Activated CD8-positive, alpha-beta T cell treated with anti-CD3 and anti-CD28 coated beads for 36 hours (primary cell): ENCODE data around the gene NAGS. TPM values are rescaled to one million over a fixed set of nuclear protein-coding genes. Genes with fewer than 3 reads are reported as not detected.

Experiments
- ATAC-seq: fragments of 200-7000 bp; cut with Tn5 transposase; one replicate; pipeline ENCODE4 v1.10.0; 2021; ENCODE audit warnings: mild to moderate bottlenecking, moderate library complexity
- CTCF ChIA-PET: fragments of 350-600 bp; sonication (Branson Sonifier 250); formaldehyde crosslinking; loops from one replicate; lab custom pipeline; 2021; ENCODE audit warnings: antibody characterized with exemption; lab: Charles Lee
- POLR2A ChIA-PET: fragments of 350-600 bp; sonication (Branson Sonifier 250); formaldehyde crosslinking; loops from one replicate; lab custom pipeline; 2021; ENCODE audit warnings: antibody characterized with exemption; lab: Charles Lee
- DNase-seq: peaks from one replicate; pipeline ENCODE4 v3.0.0-alpha.2; 2020
- H3K27ac Mint-ChIP-seq: one replicate; pipeline ENCODE4 v1.8.0; 2021; ENCODE audit warnings: mild to moderate bottlenecking, mixed read lengths
- H3K27me3 Mint-ChIP-seq: one replicate; pipeline ENCODE4 v1.8.0; 2021; ENCODE audit warnings: mixed read lengths
- H3K36me3 Mint-ChIP-seq: one replicate; pipeline ENCODE4 v1.8.0; 2021; ENCODE audit warnings: low read depth, mixed read lengths
- H3K4me1 Mint-ChIP-seq: one replicate; pipeline ENCODE4 v1.8.0; 2021; ENCODE audit warnings: low read depth, mixed read lengths
- H3K4me3 Mint-ChIP-seq: one replicate; pipeline ENCODE4 v1.8.0; 2021; ENCODE audit warnings: mild to moderate bottlenecking, moderate library complexity, mixed read lengths
- H3K9me3 Mint-ChIP-seq: one replicate; pipeline ENCODE4 v1.8.0; 2021; ENCODE audit warnings: mixed read lengths
- intact Hi-C: fragments of 100-400 bp; cut with micrococcal nuclease; formaldehyde crosslinking; loops from one replicate; pipeline ENCODE4 v1.10.0; 2022
- total RNA-seq, 2 experiments: library from RNA; stranded (reverse); gene quantifications; one replicate each; pipeline ENCODE4 v1.2.3, GENCODE V29; 2021
- TF ChIP-seq, protein P1 (sequence below): fragments of 200-600 bp; IDR thresholded peaks from one replicate; pipeline ENCODE4 v1.8.0; 2022; ENCODE audit warnings: antibody characterized with exemption, mild to moderate bottlenecking

NAGS gene
- total RNA-seq, 2 experiments from 2014 or later: 1.7 to 2.4 TPM

DNA sequence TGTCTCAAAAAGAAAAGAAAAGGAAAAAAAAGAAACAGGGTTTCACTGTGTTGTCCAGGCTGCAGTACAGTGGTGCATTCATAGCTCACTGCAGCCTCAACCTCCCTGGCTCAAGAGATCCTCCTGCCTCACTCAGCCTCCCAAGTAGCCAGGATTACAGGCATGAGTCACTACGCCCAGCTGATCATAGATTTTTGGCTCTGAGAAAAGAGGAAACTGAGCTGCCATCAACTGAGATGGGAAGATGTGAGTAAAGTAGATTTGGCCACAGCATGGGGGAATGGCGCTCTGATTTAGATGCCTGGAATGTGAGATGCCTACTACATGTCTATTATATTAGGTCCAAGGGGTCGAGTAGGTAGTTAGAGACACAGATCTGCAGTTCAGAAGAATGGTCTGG lies 5.9 kb upstream of the NAGS start:
- ChIA-PET CTCF (interaction anchor here (0.8 to 6.2 kb wide), 6 partner anchors 8 to 119 kb away, joined by 3 to 62 read pairs (median 5); partner anchors contain the start of gene PPY), POLR2A (no interaction called here)
- Mint-ChIP-seq H3K4me3 (no peak overlapping the region), H3K27ac (no peak overlapping the region), H3K27me3 (peaks cover 9% of the 10 kb centered on the region), H3K4me1 (no peaks in the 10 kb centered on the region), H3K9me3 (no peaks in the 10 kb centered on the region), H3K36me3 (no peaks in the 10 kb centered on the region)
- TF ChIP-seq, protein P1, sequence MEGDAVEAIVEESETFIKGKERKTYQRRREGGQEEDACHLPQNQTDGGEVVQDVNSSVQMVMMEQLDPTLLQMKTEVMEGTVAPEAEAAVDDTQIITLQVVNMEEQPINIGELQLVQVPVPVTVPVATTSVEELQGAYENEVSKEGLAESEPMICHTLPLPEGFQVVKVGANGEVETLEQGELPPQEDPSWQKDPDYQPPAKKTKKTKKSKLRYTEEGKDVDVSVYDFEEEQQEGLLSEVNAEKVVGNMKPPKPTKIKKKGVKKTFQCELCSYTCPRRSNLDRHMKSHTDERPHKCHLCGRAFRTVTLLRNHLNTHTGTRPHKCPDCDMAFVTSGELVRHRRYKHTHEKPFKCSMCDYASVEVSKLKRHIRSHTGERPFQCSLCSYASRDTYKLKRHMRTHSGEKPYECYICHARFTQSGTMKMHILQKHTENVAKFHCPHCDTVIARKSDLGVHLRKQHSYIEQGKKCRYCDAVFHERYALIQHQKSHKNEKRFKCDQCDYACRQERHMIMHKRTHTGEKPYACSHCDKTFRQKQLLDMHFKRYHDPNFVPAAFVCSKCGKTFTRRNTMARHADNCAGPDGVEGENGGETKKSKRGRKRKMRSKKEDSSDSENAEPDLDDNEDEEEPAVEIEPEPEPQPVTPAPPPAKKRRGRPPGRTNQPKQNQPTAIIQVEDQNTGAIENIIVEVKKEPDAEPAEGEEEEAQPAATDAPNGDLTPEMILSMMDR: no peak
- intact Hi-C loops: no loop called here
- no peak for ATAC-seq
- DNase-seq: no peak

DNA sequence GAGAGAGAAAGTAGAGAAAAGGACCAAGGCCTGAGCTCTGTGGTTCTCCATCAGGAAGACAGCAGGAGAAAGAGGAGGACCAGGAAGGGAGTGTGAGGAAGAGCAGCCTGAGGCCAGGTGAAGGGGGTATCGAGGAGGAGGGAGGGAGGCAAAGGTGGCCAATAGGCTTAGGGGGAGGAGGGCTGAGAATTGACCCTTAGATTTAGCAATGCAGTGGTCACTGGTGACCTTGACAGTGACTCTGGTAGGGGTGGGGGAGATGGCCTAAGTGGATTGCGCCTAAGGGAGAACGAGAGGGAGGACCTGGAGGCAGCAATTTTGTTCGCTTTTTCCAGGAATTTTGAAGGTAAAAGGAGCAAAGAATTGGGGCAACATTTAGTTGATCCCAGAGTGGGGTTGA lies 5.4 kb upstream of the NAGS start:
- ATAC-seq (no peak), DNase-seq (no peak)
- ChIA-PET POLR2A (no interaction called here), CTCF (interaction anchor here (0.8 to 6.2 kb wide), 7 partner anchors 8 to 120 kb away, joined by 3 to 62 read pairs (median 3); partner anchors contain the start of gene PPY)
- no peaks in the 10 kb centered on the region for H3K4me1 Mint-ChIP-seq
- no peak overlapping the region for H3K4me3 Mint-ChIP-seq
- H3K36me3 Mint-ChIP-seq: no peaks in the 10 kb centered on the region
- peaks cover 10% of the 10 kb centered on the region for H3K27me3 Mint-ChIP-seq
- no peaks in the 10 kb centered on the region for H3K9me3 Mint-ChIP-seq
- TF ChIP-seq, protein P1: no peak
- no peak overlapping the region for H3K27ac Mint-ChIP-seq
- intact Hi-C loops: no loop called here

DNA sequence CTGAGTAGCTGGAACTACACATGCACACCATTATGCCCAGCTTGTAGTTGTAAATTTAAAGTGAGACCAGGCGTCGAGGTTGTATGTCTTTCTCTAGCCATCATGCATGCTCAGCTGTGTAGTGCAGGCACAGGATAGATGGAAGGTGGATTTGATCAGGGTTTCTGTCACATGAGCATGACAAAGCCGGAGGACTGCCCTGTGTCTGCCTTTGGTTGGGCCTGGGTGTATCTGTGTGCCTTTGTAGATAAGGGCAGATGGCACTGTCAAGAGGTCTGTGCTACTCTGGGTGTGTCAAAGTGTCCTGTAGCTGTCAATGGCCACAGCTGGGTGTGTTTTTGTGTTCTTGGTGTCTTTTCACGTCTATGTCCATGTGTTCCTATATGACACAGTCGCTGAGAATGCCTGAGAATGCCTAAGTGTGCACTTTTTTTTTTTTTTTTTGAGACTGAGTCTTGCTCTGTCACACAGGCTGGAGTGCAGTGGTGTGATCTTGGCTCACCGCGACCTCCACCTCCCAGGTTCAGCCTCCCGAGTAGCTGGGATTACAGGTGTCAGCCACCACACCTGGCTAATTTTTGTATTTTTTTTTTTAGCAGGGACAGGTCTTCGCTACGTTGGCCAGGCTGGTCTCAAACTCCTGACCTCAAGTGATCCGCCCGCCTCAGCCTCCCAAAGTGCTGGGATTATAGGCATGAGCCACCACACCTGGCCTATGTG lies 4.1 kb upstream of the NAGS start:
- ATAC-seq (no peak), DNase-seq (no peak)
- peaks cover 13% of the 10 kb centered on the region for H3K27me3 Mint-ChIP-seq
- no peaks in the 10 kb centered on the region for H3K36me3 Mint-ChIP-seq
- ChIA-PET POLR2A (no interaction called here), CTCF (interaction anchor here (0.7 to 3.0 kb wide), 3 partner anchors 56 to 121 kb away, joined by 3 to 17 read pairs (median 4); no protein-coding TSS in a partner anchor)
- TF ChIP-seq, protein P1: no peak
- intact Hi-C loops: no loop called here
- no peaks in the 10 kb centered on the region for H3K9me3 Mint-ChIP-seq
- no peak overlapping the region for H3K4me3 Mint-ChIP-seq
- H3K27ac Mint-ChIP-seq: no peak overlapping the region
- H3K4me1 Mint-ChIP-seq: peaks cover 2% of the 10 kb centered on the region

DNA sequence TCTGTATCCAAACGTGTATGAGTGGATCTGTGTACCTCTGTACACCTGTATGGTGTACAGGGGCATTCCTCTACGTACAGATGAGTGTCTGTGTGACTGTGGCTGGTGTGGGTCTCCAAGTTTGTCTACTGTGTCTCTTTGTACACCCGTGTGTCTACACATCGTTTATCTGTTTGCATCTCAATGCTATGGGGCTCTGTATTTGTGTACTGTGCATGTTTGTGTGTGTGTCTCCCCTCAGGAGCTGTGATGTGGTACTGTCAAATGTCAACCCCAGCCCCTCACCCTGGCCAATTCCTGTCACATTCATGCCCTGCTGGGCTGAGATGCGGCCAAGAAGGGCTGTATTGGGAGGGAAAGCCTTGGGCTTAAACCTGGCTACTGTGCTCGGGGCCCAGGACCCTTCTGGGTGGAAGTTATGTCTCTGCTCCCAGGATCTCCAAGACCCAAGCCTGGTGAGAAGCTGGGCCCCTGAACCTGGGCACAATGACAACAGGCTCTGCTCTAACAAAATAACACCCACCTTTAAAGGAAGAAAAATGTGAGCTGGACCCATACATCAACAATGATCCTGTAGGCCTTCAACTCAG lies 3.5 kb upstream of the NAGS start:
- TF ChIP-seq, protein P1: no peak
- intact Hi-C loops: no loop called here
- POLR2A ChIA-PET: no interaction called here
- Mint-ChIP-seq H3K9me3 (no peaks in the 10 kb centered on the region), H3K36me3 (no peaks in the 10 kb centered on the region), H3K4me1 (peaks cover 4% of the 10 kb centered on the region), H3K27ac (no peak overlapping the region), H3K27me3 (peaks cover 15% of the 10 kb centered on the region), H3K4me3 (no peak overlapping the region)
- no peak for ATAC-seq
- CTCF ChIA-PET: interaction anchor here (3.0 to 3.4 kb wide), 2 partner anchors 58 to 122 kb away, joined by 12 to 17 read pairs; partner anchors contain the start of gene PPY
- DNase-seq: no peak

DNA sequence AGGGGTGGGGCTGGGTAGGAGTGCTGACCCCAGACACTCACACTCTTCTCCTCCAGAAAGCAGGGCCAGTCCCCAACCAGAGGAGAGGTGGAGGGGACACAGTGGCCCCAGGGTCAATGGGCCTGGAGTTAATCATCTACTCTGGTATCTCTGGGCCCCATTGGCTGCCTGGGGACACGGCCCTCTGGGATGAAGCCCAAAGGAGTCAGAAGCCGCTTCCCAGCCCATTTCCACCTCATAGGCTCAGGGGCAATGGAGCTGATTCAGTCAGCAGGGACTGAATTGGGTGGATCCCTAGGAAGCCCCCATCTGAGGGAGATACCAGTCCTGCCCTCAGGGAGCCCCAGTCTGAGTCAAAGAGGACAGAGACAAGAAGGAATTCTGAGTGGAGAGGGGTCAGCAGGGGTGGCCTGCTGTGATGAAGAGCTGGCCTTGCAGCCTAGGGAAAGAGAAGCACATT lies 2.9 kb upstream of the NAGS start:
- Mint-ChIP-seq H3K27me3 (peaks cover 18% of the 10 kb centered on the region), H3K9me3 (no peaks in the 10 kb centered on the region), H3K4me3 (no peak overlapping the region), H3K4me1 (peaks cover 9% of the 10 kb centered on the region), H3K27ac (peak overlapping the region; percentile 53), H3K36me3 (no peaks in the 10 kb centered on the region)
- TF ChIP-seq, protein P1: no peak
- intact Hi-C loops: no loop called here
- DNase-seq (no peak), ATAC-seq (no peak)
- CTCF ChIA-PET: interaction anchor here (3.4 kb wide), 1 partner anchor 58 kb away, joined by 12 read pairs; the partner anchor contains the start of gene PPY
- POLR2A ChIA-PET: no interaction called here
